Dermis microvascular lymphatic vessel endothelial cell (primary cell): ENCODE data around the gene CCDC172. TPM values are rescaled to one million over a fixed set of nuclear protein-coding genes. Genes with fewer than 3 reads are reported as not detected.

Experiments used
- DNase-seq, 2 donors: peaks; one replicate each; pipeline versions ENCODE4 v3.0.0 to v3.0.0-alpha.2; 2010; ENCODE audit warnings: low read depth in 2 of 2
- total RNA-seq: library from RNA; depleted of rRNA; stranded (reverse); fragments of >200 nt; gene quantifications from 2 replicates; pipeline ENCODE4 v1.2.1, GENCODE V29; 2014

CCDC172 gene, protein sequence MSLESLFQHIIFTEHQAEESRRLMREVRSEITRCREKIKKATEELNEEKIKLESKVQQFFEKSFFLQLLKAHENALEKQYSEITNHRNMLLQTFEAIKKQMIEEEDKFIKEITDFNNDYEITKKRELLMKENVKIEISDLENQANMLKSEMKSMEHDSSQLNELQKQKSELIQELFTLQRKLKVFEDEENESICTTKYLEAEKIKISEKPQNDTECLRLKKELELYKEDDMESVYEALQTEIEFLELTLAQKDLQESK
- not detected in 2 replicates for total RNA-seq

- no peak for DNase-seq
Measured at GRCh38 chr10:116324227-116324950, at the start of gene CCDC172. TSS of gene CCDC172 (plus strand) at chr10:116324448. CDS start at chr10:116325012, 564 bp downstream.

- DNase-seq = no peak
Measured at GRCh38 chr10:116276981-116277380, 47.3 kb upstream of the CCDC172 start.

DNA sequence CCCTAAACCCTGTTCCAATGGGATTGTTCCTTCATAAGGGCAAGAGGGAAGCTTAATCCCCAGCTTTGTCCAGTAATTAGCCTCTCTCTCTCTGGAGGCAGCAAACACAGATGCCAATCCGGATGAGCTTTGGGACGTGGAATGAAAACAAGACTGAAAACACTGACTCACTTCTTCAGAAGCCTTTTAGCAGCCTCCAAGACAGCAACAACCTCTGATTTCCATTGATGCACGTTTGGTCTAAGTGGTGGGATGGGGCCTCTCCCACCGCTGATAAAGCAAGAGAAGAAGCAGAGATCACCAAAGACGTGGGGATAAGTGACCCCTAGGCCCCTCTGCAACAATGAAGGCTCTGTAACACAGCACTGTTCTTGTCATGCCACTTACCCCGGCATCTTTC, 45.4 kb upstream of the CCDC172 start:
- DNase-seq = no peak

DNA sequence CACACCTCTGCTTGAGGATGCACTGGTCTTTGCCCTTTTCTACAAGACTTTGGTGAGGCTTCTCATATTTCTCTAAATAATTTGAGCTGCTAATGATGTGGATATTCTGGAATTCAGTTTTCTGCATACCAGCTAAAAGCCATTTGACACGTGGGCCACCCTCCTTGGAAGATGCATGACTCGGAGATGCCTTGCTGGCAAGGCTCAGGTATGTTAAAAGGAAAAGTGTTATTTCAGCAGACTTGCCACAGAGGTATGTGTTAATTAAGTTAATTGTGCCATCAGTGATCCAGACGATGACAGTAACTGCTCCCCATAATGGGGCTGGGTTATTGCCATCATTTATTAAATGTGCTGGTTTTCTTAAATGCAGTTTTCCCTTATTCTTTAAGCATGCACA, 42.5 kb upstream of the CCDC172 start:
- DNase-seq = no peak

DNA sequence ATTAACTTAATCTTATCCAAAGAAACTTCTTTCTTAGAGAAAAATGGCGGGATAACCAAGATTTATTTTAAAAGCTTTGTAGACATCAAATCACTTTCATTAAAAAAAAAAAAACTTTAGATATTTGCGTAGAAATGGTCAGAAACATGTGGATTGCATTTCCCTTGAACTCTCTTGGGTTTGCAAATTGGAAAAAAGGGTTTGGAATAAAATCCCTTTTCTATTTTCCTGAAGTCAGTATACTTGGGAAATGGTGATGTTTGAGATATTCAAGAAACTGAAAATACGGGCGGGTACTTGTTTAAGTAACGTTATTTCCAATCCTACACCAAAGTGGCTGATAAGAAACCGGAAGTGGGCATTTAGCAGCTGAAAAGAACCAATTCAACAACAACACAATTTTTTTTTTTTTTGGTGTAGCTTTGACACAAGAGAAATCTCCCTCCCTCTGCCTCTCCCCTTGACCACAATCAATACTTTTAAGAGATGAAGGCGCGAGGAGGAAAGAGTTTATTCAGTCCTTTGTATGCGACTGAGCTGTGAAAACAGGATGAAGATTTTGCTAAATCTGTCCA, 37.5 kb upstream of the CCDC172 start:
- no peak for DNase-seq

GRCh38 chr10:116287906-116288501, 36.2 kb upstream of the CCDC172 start:
- DNase-seq = peak; percentile 58 to 63

- no peak for DNase-seq
Measured at GRCh38 chr10:116289652-116290051, 34.6 kb upstream of the CCDC172 start.

DNA sequence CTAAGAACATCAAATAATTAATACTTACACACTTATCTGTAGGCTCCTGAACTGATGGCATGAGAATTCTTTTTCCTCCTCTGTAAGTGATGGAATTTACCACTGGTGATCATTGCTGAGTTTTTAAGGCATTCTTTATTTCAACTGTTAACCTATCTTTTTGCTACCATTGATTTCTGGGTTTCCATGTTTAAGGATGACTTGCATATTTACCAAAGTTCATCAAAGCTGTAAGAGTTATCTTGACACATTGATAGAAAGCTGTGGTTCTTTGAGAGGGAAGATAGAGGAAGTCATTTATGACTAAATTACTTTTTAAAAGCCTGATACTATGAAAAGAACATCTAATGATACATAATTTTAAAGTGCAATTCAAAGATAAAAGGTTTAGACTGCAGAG, 31.8 kb upstream of the CCDC172 start:
- DNase-seq = no peak

- DNase-seq = no peak
Measured at GRCh38 chr10:116296291-116296721, 27.9 kb upstream of the CCDC172 start.

DNA sequence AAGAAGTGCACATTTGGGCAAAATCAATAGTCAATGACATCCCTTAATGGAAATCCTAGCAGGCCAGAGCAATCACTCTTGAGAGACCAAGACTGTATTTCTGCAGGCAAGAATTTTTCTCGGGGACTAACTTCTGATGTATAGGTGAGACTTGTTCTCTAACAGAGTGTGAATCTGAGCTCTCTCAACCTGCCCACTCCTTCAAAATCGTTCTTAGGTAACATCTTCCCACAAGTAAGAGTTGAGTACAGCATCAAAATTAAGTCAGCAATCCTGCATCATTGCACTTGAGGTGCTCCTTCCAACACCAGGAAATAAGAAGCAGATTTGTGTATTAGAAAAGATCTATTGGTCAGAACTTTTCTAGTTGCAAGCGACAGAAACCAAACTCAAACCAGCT, 25.7 kb upstream of the CCDC172 start:
- no peak for DNase-seq

DNA sequence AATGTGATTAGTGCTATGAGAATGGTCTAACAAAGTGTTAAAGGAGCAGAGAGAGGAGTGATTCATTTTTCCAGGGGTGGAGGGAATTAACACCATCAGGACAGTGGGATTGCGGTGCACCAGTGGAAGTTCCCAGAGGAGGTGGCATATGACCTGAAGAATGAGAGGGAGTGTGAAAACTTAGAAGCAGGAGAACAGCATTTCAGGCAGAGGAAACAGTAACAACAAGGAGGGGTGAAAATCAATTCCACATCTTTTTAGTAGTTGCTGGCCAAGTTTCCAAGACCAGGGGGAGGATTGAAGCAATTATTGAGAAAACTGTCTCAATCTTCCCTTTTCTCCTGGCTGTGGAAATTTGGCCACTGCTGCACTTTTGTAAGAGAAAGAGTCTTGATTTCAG, 23.7 kb upstream of the CCDC172 start:
- no peak for DNase-seq

DNA sequence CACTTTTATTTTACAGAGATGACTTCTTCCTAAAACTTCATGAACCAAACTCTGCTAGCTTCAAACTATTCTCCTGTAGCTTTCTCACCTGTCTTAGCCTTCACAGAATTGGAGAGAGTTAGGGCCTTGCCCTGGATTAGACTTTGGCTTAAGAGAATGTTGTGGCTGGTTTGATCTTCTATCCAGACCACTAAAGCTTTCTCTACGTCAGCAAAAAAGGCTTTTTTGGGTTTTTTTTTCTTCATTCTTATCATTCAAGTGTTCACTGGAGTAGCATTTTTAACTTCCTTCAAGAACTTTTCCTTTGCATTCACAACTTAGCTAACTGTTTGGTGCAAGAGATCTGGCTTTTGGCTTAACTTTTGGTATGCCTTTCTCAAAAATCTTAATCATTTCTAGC, 19.3 kb upstream of the CCDC172 start:
- no peak for DNase-seq

- DNase-seq = no peak
Measured at GRCh38 chr10:116306847-116307246, 17.4 kb upstream of the CCDC172 start.

GRCh38 chr10:116307455-116307854, 16.8 kb upstream of the CCDC172 start:
- DNase-seq = no peak

- DNase-seq = no peak
Measured at GRCh38 chr10:116311016-116311415, 13.2 kb upstream of the CCDC172 start.

DNA sequence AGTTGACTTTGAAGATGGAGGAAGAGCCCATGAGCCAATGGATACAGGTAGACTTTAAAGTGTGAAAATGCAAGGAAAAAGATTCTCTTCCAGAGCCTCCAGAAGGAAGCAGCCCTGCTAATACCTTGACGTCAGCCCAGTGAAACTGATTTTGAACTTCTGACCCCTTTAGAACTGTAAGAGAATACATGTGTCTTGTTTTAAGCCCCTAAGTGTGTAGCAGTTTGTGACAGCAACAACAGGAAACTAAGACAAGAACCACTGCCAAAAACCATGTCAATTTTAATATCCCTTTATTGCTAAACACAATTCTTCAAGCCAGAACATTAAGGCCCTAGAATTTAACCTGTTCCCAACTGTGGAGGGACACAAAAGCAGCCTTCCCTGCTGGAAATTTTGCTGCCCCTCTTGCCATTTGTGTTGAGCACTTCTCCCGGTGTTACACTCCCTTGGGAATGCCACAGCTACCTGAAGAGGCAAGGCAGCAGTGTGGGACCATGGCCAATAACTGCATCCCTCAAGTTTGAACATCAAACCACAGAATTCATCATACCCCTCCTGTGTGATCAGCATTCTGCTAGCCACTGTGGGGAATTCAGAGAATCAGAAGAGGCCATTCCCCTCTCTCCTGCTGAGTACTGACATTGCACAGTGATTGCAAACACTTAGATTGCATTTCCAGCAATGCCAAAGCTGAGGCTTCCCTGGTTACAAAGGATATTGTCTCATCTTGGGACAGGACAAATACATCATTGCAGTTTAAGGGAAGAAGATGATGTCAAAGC, 12.3 kb upstream of the CCDC172 start:
- no peak for DNase-seq

GRCh38 chr10:116312548-116312947, 11.7 kb upstream of the CCDC172 start:
- no peak for DNase-seq

GRCh38 chr10:116316503-116316902, 7.7 kb upstream of the CCDC172 start:
- no peak for DNase-seq

DNA sequence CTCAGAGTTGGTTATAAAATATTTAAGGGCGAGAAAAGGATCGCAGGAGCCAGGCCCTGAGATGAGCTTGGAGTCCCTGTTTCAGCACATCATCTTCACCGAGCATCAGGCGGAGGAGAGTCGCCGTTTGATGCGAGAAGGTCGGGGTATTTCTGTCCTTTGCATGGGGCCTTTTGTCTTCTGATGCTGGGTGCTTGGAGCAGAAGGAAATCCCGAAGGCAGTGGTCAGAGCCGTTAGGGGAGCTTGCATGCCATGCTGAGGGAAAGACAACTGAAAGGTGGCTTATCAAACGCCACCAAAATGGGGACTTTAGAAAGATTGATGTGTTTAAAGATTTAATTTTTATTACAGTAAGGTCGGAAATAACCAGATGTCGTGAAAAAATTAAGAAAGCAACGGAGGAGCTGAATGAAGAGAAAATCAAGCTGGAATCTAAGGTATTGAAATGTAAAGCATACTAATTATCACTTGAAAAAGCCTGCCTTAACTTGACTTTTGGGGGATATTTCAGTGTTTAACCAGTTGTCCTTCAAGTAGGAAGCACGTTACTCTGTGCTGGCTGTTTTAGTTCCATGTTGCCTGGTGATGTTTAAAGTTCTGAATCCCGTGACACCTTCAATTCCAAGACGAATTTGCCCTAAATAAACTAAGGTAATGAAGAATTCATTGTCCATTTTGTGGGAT, 845 bp downstream of the CCDC172 start:
- no peak for DNase-seq

GRCh38 chr10:116325987-116326386, 1.7 kb downstream of the CCDC172 start:
- no peak for DNase-seq

GRCh38 chr10:116329153-116329552, 4.9 kb downstream of the CCDC172 start:
- no peak for DNase-seq
